Parathyroid adenoma (tissue), 2 donors: ENCODE measurements around the gene HDGF.

Source experiments
- H2AFZ ChIP-seq: fragments of 300-600 bp; sonication (generic); one replicate; pipeline ENCODE4 v1.7.0; 2017; ENCODE audit warnings: antibody characterized with exemption, mild to moderate bottlenecking
- H3K27ac ChIP-seq: fragments of 300-600 bp; sonication (generic); one replicate; pipeline ENCODE4 v1.7.0; 2017
- H3K27me3 ChIP-seq: fragments of 300-600 bp; sonication (generic); one replicate; pipeline ENCODE4 v1.7.0; 2017; ENCODE audit warnings: low read length; ENCODE audit not compliant: control insufficient read depth, insufficient read depth
- H3K36me3 ChIP-seq: fragments of 300-600 bp; sonication (generic); one replicate; pipeline ENCODE4 v1.7.0; 2017; ENCODE audit warnings: low read length; ENCODE audit not compliant: control insufficient read depth, insufficient read depth
- H3K4me1 ChIP-seq: fragments of 300-600 bp; sonication (generic); one replicate; pipeline ENCODE4 v1.7.0; 2017; ENCODE audit warnings: control low read depth
- H3K4me2 ChIP-seq: fragments of 300-600 bp; sonication (generic); one replicate; pipeline ENCODE4 v1.7.0; 2017; ENCODE audit warnings: low read length
- H3K4me3 ChIP-seq: fragments of 300-600 bp; sonication (generic); one replicate; pipeline ENCODE4 v1.7.0; 2017; ENCODE audit warnings: low read depth, low read length
- H3K79me2 ChIP-seq: fragments of 300-600 bp; sonication (generic); one replicate; pipeline ENCODE4 v1.7.0; 2017; ENCODE audit warnings: control low read depth
- H3K9ac ChIP-seq: fragments of 300-600 bp; sonication (generic); one replicate; pipeline ENCODE4 v1.7.0; 2017; ENCODE audit warnings: mild to moderate bottlenecking
- H3K9me3 ChIP-seq: fragments of 300-600 bp; sonication (generic); one replicate; pipeline ENCODE4 v1.7.0; 2017; ENCODE audit warnings: low read length; ENCODE audit not compliant: control insufficient read depth
- TF ChIP-seq, protein P1 (sequence below): fragments of 300-600 bp; sonication (generic); IDR thresholded peaks from one replicate; pipeline ENCODE4 v1.7.0; 2017; ENCODE audit warnings: antibody characterized with exemption, mild to moderate bottlenecking
- donor health status: primary hyperparathyroidism.

The HDGF gene

DNA sequence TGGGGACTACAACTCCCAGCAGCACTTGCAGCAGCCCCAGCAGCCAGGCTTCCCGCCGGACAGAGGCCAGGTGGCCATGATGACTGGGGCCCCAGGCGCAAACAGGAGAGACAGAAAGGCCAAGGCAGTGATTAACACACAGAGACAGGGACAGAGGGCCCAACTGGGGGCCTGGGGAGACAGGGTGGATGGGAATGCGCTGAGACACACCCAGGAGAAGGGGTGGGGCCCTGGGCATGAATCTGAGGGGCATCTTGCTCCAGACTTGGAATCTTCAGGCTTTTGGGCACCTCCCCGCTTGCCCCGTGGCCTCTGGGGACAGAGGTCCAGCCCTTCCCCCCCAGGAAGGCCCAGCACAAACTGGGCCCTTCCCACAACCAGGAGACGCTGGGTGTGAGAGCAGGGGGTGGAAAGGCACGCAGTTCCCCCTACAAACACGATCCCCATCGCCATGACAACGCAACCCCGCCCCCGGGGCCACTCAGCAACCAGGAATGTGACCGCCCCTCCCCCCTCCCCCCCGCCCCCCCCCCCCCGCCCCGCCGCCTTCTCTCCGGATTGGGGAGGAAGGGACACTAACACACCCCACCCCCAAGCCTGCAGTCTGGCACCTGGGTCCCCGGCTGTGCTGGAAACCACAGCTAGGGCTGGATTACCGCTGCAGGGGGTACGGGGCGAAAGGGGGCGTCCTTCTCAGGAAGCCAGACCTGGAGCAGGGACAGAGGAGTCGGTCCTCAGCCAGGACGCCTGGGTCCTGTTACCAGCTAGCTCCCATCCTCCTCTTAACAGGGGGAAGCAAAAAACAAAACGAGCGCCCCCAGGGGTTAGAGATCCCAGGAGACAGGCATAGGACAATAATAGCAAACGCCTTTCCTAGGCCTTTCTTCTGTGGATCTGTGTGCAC is 4.5 kb downstream of the HDGF start:
- H3K4me2 ChIP-seq = peak overlapping the region; percentile 95
- H3K4me1 ChIP-seq = peaks cover 21% of the 10 kb centered on the region
- H2AFZ ChIP-seq = peak overlapping the region; percentile 50
- H3K79me2 ChIP-seq = peaks cover 33% of the 10 kb centered on the region
- H3K36me3 ChIP-seq = no peaks in the 10 kb centered on the region
- peak overlapping the region; percentile 46 for H3K9ac ChIP-seq
- H3K27ac ChIP-seq = peak overlapping the region; percentile 99
- TF ChIP-seq, protein P1, sequence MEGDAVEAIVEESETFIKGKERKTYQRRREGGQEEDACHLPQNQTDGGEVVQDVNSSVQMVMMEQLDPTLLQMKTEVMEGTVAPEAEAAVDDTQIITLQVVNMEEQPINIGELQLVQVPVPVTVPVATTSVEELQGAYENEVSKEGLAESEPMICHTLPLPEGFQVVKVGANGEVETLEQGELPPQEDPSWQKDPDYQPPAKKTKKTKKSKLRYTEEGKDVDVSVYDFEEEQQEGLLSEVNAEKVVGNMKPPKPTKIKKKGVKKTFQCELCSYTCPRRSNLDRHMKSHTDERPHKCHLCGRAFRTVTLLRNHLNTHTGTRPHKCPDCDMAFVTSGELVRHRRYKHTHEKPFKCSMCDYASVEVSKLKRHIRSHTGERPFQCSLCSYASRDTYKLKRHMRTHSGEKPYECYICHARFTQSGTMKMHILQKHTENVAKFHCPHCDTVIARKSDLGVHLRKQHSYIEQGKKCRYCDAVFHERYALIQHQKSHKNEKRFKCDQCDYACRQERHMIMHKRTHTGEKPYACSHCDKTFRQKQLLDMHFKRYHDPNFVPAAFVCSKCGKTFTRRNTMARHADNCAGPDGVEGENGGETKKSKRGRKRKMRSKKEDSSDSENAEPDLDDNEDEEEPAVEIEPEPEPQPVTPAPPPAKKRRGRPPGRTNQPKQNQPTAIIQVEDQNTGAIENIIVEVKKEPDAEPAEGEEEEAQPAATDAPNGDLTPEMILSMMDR = peak; percentile 7
- no peaks in the 10 kb centered on the region for H3K27me3 ChIP-seq
- H3K9me3 ChIP-seq = no peaks in the 10 kb centered on the region
- peak overlapping the region; percentile 86 for H3K4me3 ChIP-seq

DNA sequence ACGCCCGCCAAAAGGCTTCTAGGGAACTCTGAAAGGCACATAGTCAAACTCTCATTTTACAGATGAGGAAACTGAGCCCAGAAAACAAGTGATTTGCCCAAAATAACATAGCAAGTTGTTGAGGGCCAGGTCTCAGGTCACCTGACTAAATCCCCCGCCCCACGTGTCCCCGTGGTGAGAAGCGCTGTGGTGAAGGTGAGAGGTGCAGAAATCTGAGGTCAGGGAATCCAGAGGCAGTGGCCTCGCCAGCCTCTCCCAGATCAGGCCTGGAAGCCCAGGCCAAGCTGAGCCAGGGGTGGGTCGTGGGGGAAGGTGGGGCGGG is 5.1 kb downstream of the HDGF start:
- H3K4me3 ChIP-seq = peak overlapping the region; percentile 86
- H3K4me1 ChIP-seq = peaks cover 25% of the 10 kb centered on the region
- peaks cover 33% of the 10 kb centered on the region for H3K79me2 ChIP-seq
- H3K9me3 ChIP-seq = no peaks in the 10 kb centered on the region
- H2AFZ ChIP-seq = no peak overlapping the region
- no peaks in the 10 kb centered on the region for H3K27me3 ChIP-seq
- peak overlapping the region; percentile 99 for H3K27ac ChIP-seq
- H3K4me2 ChIP-seq = peak overlapping the region; percentile 95
- H3K36me3 ChIP-seq = no peaks in the 10 kb centered on the region
- TF ChIP-seq, protein P1 = no peak
- H3K9ac ChIP-seq = no peak overlapping the region

DNA sequence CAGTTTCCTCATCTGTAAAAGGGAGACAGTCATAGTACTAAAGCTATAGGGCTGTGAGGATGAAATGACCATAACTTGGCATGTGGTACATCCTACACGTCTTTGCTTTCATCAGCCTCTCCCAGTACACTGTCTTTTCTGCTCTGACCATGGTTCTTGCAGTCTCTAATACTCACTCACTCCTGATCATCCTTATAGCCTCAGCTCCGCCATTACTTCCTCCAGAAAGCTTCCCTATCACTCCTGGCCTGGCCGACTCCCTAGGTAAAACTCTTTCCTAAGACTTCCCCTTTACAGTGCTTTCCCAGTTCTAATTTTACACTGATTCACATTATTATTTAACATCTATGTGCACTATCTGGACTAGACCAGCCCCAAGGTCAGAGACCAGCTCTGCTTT is 5.6 kb downstream of the HDGF start:
- Histone ChIP-seq H3K4me2 (peak overlapping the region; percentile 95), H3K4me1 (peaks cover 25% of the 10 kb centered on the region), H3K4me3 (peak overlapping the region; percentile 86)

DNA sequence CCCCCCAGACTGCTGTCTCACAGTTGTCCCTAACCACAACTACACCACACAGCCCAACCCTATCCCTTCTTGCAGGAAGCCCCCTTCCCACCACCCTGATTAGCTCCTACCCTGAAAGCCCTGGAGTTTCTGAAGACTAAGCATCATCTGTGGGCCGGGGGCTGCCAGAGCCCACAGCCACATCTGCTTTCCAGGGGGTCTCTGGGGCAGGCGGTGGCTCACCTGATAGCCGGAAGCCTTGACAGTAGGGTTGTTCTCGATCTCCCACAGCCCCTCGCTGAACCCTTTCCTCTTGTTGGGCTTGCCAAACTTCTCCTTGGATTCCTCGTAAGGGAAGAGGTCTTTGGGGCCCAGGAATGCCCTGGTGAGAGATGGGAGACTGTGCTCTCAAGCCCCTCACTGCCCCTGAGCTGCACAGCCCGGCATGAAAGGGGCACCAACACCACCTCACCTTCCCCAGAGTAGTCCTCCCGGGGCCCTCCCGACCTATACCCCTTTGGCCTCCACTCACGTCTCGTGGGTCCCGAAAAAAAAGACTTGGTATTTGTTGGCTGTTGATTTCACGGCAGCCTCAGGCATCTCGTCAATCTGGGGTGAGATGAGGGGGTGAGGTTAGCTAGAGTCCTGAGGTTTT is 6.6 kb downstream of the HDGF start:
- H3K79me2 ChIP-seq = peaks cover 24% of the 10 kb centered on the region
- no peak overlapping the region for H3K27ac ChIP-seq
- no peak overlapping the region for H3K4me3 ChIP-seq
- no peak overlapping the region for H2AFZ ChIP-seq
- no peaks in the 10 kb centered on the region for H3K9me3 ChIP-seq
- H3K27me3 ChIP-seq = no peaks in the 10 kb centered on the region
- H3K36me3 ChIP-seq = no peaks in the 10 kb centered on the region
- no peak overlapping the region for H3K9ac ChIP-seq
- peaks cover 25% of the 10 kb centered on the region for H3K4me1 ChIP-seq
- H3K4me2 ChIP-seq = no peak overlapping the region
- TF ChIP-seq, protein P1 = no peak

More for the DNA sequence above, 5.6 kb downstream of the HDGF start:
- Histone ChIP-seq H2AFZ (no peak overlapping the region), H3K79me2 (peaks cover 31% of the 10 kb centered on the region), H3K27ac (peak overlapping the region; percentile 99), H3K27me3 (no peaks in the 10 kb centered on the region), H3K9ac (no peak overlapping the region), H3K9me3 (no peaks in the 10 kb centered on the region), H3K36me3 (no peaks in the 10 kb centered on the region)
- TF ChIP-seq, protein P1 = no peak
